Gastroesophageal sphincter (tissue), 4 donors: ENCODE results near the gene TRAF2. TPM values are rescaled to one million over a fixed set of nuclear protein-coding genes. Genes with fewer than 3 reads are reported as not detected.
"Not testable (repeated sequence)": the region's sequence is repeated elsewhere in the genome, so short reads cannot be mapped to it uniquely, and the experiment has no call there.

Source experiments
- ATAC-seq: fragments of 150-250 bp; one replicate; pipeline ENCODE4 v1.9.1; 2016; ENCODE audit warnings: mild to moderate bottlenecking, moderate library complexity
- H3K27ac ChIP-seq, 4 donors: fragments of 200-600 bp; sonication (generic) in 3 of 4; 1 replicate in 3 of 4; 2 replicates in 1 of 4; pipeline ENCODE4 v1.5.1; 2016 to 2019
- H3K27me3 ChIP-seq: fragments of 200-600 bp; sonication (generic); one replicate; pipeline ENCODE4 v1.5.1; 2019
- H3K36me3 ChIP-seq, 2 donors: fragments of 200-600 bp; sonication (generic); one replicate each; pipeline ENCODE4 v1.5.1; 2019; ENCODE audit warnings: control low read depth in 1 of 2
- H3K4me1 ChIP-seq, 3 donors: fragments of 200-600 bp; sonication (generic); 1 replicate in 2 of 3; 2 replicates in 1 of 3; pipeline ENCODE4 v1.5.1; 2016 to 2019; ENCODE audit warnings: control low read depth in 2 of 3
- H3K4me3 ChIP-seq, 2 donors: fragments of 200-600 bp; sonication (generic); one replicate each; pipeline ENCODE4 v1.5.1; 2019; ENCODE audit warnings: mild to moderate bottlenecking in 1 of 2, moderate library complexity in 1 of 2
- H3K9me3 ChIP-seq, 3 donors: fragments of 200-600 bp; sonication (generic); one replicate each; pipeline ENCODE4 v1.5.1; 2017 to 2019; ENCODE audit warnings: control low read depth in 2 of 3
- CTCF ChIP-seq, 4 experiments: fragments of 200-600 bp in 2 of 4; fragments of 450-650 bp in 2 of 4; sonication (generic) in 1 of 4; IDR thresholded peaks; one replicate each; pipeline ENCODE4 v1.5.1; 2017 to 2019; ENCODE audit warnings: antibody characterized with exemption in 4 of 4, mild to moderate bottlenecking in 2 of 4, moderate library complexity in 2 of 4
- EP300 ChIP-seq: sonication (generic); formaldehyde crosslinking; IDR thresholded peaks from one replicate; pipeline ENCODE4 v1.6.1; 2017; ENCODE audit warnings: antibody characterized with exemption, mild to moderate bottlenecking
- POLR2A ChIP-seq, 2 donors: fragments of 450-650 bp; IDR thresholded peaks; one replicate each; pipeline ENCODE4 v1.6.1; 2017; ENCODE audit warnings: antibody characterized with exemption in 2 of 2, mild to moderate bottlenecking in 2 of 2, moderate library complexity in 1 of 2
- POLR2AphosphoS5 ChIP-seq: sonication (generic); formaldehyde crosslinking; IDR thresholded peaks from one replicate; pipeline ENCODE4 v1.6.1; 2017; ENCODE audit warnings: antibody characterized with exemption
- WGBS, 2 donors: methylation state at CpG; one replicate each; pipeline ENCODE4 v1.1.5; 2018; ENCODE audit warnings: low coverage in 1 of 2; 5-methylcytosine and 5-hydroxymethylcytosine counted together
- total RNA-seq, 4 donors: library from RNA; depleted of rRNA; stranded (reverse); fragments of >200 nt; gene quantifications; one replicate each; pipeline ENCODE4 v1.1.0, GENCODE V29; 2016

Gene TRAF2
- total RNA-seq, 4 donors from 2014 or later = 3.8 to 17.1 (median 11.1) TPM

DNA sequence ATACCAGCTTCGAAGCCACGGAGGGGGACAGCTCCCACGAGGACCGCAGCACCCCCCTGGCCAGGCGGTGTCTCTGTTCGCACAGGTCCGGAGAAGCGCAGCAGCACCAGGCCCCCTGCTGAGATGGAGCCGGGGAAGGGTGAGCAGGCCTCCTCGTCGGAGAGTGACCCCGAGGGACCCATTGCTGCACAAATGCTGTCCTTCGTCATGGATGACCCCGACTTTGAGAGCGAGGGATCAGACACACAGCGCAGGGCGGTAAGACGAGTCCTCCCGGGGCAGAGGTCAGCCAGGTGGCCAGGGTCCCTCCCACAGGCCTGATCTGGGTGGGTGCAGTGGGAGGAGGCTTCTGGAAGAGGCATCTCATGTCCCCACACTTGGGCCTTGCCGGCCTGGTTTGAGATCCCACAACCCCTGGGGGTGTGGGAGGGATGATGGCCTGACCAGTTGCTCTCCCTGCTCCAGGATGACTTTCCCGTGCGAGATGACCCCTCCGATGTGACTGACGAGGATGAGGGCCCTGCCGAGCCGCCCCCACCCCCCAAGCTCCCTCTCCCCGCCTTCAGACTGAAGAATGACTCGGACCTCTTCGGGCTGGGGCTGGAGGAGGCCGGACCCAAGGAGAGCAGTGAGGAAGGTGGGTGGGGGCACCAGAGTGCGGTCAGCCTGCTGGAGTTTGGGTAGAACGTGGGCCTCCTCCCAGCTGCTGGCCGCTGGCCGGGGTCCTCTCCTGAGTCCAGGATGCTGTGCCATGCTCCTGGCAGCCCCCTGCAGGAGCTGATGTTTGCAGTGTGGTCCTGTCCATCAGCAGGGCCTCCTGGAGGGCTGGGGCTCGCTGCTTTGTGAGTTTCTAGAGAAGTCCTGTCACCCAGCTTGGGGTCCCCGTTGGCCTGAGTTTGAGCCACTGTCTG is 46.8 kb upstream of the TRAF2 start:
- WGBS, 2 donors = 93% methylated on average over 3 of the region's 36 CpGs; no CpG with 5 or more reads in 1 of the 2 donors
- no peak overlapping the region for H3K4me3 ChIP-seq
- no peak for ATAC-seq
- peaks cover 0 to 42% (median 29%) of the 10 kb centered on the region in 3 donors for H3K4me1 ChIP-seq
- peaks cover 0 to 61% of the 10 kb centered on the region in 2 donors for H3K36me3 ChIP-seq
- no peak overlapping the region for H3K27ac ChIP-seq
- no peaks in the 10 kb centered on the region for H3K9me3 ChIP-seq
- no peak for TF ChIP-seq CTCF (IDR thresholded peaks at IDR 0.05)
- no peak for TF ChIP-seq POLR2A (IDR thresholded peaks at IDR 0.05)
- no peak for TF ChIP-seq EP300
- TF ChIP-seq POLR2AphosphoS5 = no peak
- H3K27me3 ChIP-seq = peaks cover 22% of the 10 kb centered on the region

GRCh38 chr9:136840140-136840876 is 46.0 kb upstream of the TRAF2 start:
- TF ChIP-seq POLR2A (IDR thresholded peaks at IDR 0.05) (no peak), EP300 (no peak), CTCF (IDR thresholded peaks at IDR 0.05) (no peak), POLR2AphosphoS5 (no peak)
- Histone ChIP-seq H3K27me3 (peaks cover 29% of the 10 kb centered on the region), H3K27ac (no peak overlapping the region), H3K4me3 (no peak overlapping the region), H3K9me3 (no peaks in the 10 kb centered on the region), H3K4me1 (peaks cover 0 to 48% (median 29%) of the 10 kb centered on the region in 3 donors), H3K36me3 (peaks cover 0 to 57% of the 10 kb centered on the region in 2 donors)
- ATAC-seq = no peak
- WGBS, 2 donors = 73% methylated on average over 19 of the region's 32 CpGs; no CpG with 5 or more reads in 1 of the 2 donors

GRCh38 chr9:136840877-136841645 is 45.3 kb upstream of the TRAF2 start:
- no peak for TF ChIP-seq EP300
- no peak for TF ChIP-seq POLR2AphosphoS5
- no peak for TF ChIP-seq POLR2A (IDR thresholded peaks at IDR 0.05)
- TF ChIP-seq CTCF (IDR thresholded peaks at IDR 0.05) = no peak
- Histone ChIP-seq H3K27ac (no peak overlapping the region), H3K4me1 (peaks cover 0 to 55% (median 29%) of the 10 kb centered on the region in 3 donors), H3K4me3 (no peak overlapping the region), H3K36me3 (peaks cover 0 to 50% of the 10 kb centered on the region in 2 donors), H3K27me3 (peaks cover 36% of the 10 kb centered on the region), H3K9me3 (no peaks in the 10 kb centered on the region)
- WGBS, 2 donors = 20 to 79% methylated on average over 1 to 5 of the region's 28 CpGs
- no peak for ATAC-seq

DNA sequence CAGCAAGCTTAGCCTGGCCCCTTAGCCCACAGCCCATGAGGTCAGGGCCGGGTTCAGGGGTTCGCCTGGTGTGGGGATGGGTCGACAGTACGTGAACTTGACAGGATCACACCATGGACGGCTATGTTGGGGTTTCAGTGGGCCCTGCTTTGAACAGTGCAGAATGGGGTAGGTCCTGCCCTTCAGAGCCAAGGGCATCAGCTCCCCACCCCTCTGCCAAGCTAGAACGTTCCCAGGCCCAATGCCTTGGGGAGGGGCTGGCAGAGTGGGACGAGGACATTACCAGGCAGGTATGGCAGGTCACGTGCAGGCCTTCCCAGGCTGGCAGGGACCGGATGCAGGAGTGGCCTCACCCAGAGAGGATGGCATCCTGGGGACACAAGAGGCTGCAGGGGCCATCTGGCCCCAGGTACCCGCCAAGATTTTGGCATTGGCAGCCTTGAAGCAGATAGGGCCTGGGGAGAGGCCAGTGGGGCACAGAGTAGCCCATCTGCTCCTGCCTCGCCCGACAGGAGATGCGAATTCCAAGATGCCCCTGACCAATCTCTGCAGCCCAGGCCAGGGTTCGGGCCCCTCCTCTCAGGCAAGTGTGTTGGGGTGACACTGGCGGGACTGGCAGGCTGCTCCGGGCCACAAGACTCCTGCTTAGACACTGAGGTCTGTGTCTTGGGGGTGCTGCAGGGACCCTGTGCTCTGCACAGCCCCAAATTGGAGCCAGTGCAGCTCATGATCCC is 44.5 kb upstream of the TRAF2 start:
- Histone ChIP-seq H3K27me3 (peaks cover 44% of the 10 kb centered on the region), H3K36me3 (peaks cover 0 to 42% of the 10 kb centered on the region in 2 donors), H3K4me3 (peak overlapping the region in 1 of 2 donors; percentile 53), H3K4me1 (peaks cover 0 to 63% (median 33%) of the 10 kb centered on the region in 3 donors)
- ATAC-seq, H3K27ac ChIP-seq, H3K9me3 ChIP-seq: not testable (repeated sequence)
- WGBS, 2 donors = no CpG with 5 or more reads among the region's 16 CpGs
